ENCODE results near the gene RMI2. TPM values are rescaled to one million over a fixed set of nuclear protein-coding genes. Genes with fewer than 3 reads are reported as not detected.

RMI2 gene
- polyA plus RNA-seq, 2 of the 4 experiments (the other 2 are of a cell fraction): 24.2 to 26.9 TPM

DNA sequence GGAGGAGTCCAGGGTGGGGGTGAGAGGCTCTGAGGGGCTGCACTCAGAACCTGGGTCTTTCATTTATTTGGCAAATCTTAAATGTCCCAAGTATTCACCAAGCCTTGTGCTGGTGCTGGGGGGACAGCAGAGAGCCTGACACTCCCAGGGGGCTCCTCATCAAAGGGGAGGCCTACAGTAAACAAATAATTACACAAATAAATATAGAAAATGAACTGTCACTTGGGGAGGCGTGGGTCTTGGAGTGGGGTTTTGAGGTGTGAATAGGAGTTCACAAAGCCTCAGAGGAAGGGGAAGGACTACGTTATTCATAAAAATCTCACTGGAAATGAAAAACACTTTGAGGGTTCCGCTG, 48.9 kb upstream of the RMI2 start:
- CTCF ChIA-PET: no interaction called here
- FAIRE-seq: no peak
- DNase-seq (ENCODE audit: low read depth in 1 of 2, low spot score in 1 of 2): no peak
- H3K9me3 ChIP-seq: no peaks in the 10 kb centered on the region
- POLR2A ChIA-PET: no interaction called here
- TF ChIP-seq HOXB5 (CRISPR knock-in tag; IDR thresholded peaks at IDR 0.05) (no peak), SREBF2 (IDR thresholded peaks at IDR 0.05) (no peak), RARB (CRISPR knock-in tag; IDR thresholded peaks at IDR 0.05) (no peak), RAD21 (conservative IDR thresholded peaks at IDR 0.05 in 1 of 2, IDR thresholded peaks at IDR 0.05 in 1 of 2) (no peak), MAFK (IDR thresholded peaks at IDR 0.05; ENCODE audit: partially characterized antibody) (no peak), PHF8 (IDR thresholded peaks at IDR 0.05; ENCODE audit: borderline replicate concordance, low read depth) (no peak), ELK1 (IDR thresholded peaks at IDR 0.05; ENCODE audit: low read depth, low read length) (no peak), PBX3 (IDR thresholded peaks at IDR 0.05) (no peak), MAZ (IDR thresholded peaks at IDR 0.05; ENCODE audit: borderline replicate concordance, low read depth, low read length) (no peak), RCOR1 (IDR thresholded peaks at IDR 0.05; ENCODE audit: low read depth, low read length) (no peak), KDM5A (IDR thresholded peaks at IDR 0.05) (no peak), JUN (IDR thresholded peaks at IDR 0.05) (no peak), RFX5 (IDR thresholded peaks at IDR 0.05) (no peak), KDM1A (IDR thresholded peaks at IDR 0.05; ENCODE audit: low read depth) (no peak)
- ATAC-seq: no peak
- H3K4me1 ChIP-seq: no peaks in the 10 kb centered on the region
- WGBS (ENCODE audit: missing lambda C conversion rate): 86% methylated on average over 3 of the region's 3 CpGs
- no peak overlapping the region for H3K4me2 ChIP-seq
- H3K27ac ChIP-seq: no peak overlapping the region
- H3K4me3 ChIP-seq: no peak overlapping the region

DNA sequence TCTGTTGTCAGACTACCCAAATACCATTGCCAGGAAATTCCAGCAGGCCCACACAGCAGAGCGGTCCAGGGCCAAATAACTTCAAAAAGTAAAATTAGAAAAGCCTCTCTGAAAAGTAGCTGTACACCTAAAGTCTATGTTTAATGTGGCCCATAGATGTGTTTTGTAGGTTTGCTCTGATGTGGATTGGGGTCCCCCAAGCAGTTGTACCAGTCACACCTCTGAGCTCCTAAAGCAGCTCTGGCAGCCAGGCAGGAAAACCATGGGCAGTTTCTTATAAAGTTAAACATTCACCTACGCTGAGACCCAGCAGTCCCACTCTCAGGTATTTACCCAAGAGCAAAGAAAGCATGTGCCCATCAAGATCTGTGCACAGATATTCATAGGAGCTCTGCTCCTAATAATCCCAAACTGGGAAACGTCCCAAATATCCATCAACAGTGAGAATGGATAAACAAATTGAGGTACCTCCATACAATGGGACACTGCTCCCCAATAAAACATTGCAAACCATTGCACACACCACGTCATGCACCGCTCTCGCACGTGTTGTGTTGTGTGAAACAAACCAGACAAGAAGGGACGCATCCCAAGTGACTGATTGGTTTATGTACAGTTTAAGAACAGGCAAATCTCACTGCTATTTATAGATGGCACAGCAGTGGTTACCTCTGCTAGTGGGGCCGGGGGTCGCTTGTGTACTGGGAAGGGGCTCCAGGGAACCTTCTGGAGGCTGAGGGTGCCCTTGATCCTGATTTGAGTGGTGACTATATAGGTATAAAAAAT, 48.4 kb upstream of the RMI2 start:
- DNase-seq (ENCODE audit: low read depth in 1 of 2, low spot score in 1 of 2): no peak
- no peak for TF ChIP-seq JUNB (IDR thresholded peaks at IDR 0.05)
- no peak for TF ChIP-seq NR3C1 (IDR thresholded peaks at IDR 0.05)
- H3K9me3 ChIP-seq: no peaks in the 10 kb centered on the region
- no peak for FAIRE-seq
- no peak overlapping the region for H3K27ac ChIP-seq
- H3K4me1 ChIP-seq: no peaks in the 10 kb centered on the region
- CTCF ChIA-PET: no interaction called here
- H3K4me3 ChIP-seq: no peak overlapping the region
- ATAC-seq: no peak
- H3K4me2 ChIP-seq: no peak overlapping the region
- 58% methylated on average over 10 of the region's 10 CpGs for WGBS (ENCODE audit: missing lambda C conversion rate)
- POLR2A ChIA-PET: no interaction called here

GRCh38 chr16:11297492-11298142, 47.6 kb upstream of the RMI2 start:
- FAIRE-seq (no peak), ATAC-seq (peak in 1 of 2 experiments; percentile 61; a peak in 3 of 6 replicates), DNase-seq (ENCODE audit: low read depth in 1 of 2, low spot score in 1 of 2) (no peak)
- POLR2A ChIA-PET: no interaction called here
- Histone ChIP-seq H3K27ac (no peak overlapping the region), H3K4me2 (no peak overlapping the region), H3K4me1 (no peaks in the 10 kb centered on the region), H3K9me3 (no peaks in the 10 kb centered on the region), H3K4me3 (no peak overlapping the region)
- WGBS (ENCODE audit: missing lambda C conversion rate): 58% methylated on average over 16 of the region's 19 CpGs
- TF ChIP-seq PHF8 (IDR thresholded peaks at IDR 0.05; ENCODE audit: borderline replicate concordance, low read depth) (no peak), HEYL (CRISPR knock-in tag; IDR thresholded peaks at IDR 0.05) (no peak)
- CTCF ChIA-PET: interaction anchor here (1.0 kb wide), 1 partner anchor 334 kb away, joined by 7 read pairs; no protein-coding TSS in a partner anchor
